VCaP (cell line): Measurements from ENCODE around the gene GAD1.

Experiments
- H3K27ac ChIP-seq: fragments of 450-650 bp; 2 replicates; pipeline ENCODE4 v1.5.1; 2017
- TF ChIP-seq, protein P1 (sequence below): fragments of 450-650 bp; conservative IDR thresholded peaks from 2 replicates; pipeline ENCODE4 v1.5.1; 2017; ENCODE audit warnings: mild to moderate bottlenecking, moderate library complexity

GAD1 gene

DNA sequence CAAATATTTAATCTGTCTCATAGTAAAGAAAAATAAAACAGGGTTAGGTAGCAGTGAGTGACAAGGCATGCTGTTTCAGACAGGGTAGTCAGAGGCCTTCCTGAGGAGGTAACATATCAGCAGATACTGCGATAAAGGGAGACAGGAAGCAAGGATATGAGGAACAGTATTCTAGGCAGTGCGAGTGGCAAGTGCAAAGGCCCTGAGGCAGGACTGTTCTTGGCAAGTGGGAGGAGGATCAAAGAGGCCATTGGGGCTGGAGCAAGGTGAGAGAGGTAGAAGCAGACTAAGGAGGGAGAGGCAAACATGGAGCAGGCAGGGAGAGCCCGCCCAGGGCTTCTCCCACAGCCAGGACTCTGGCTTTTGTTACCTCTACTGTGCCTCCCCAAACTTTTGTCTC, 33.6 kb downstream of the GAD1 start:
- H3K27ac ChIP-seq, result no peak overlapping the region
- TF ChIP-seq, protein P1, sequence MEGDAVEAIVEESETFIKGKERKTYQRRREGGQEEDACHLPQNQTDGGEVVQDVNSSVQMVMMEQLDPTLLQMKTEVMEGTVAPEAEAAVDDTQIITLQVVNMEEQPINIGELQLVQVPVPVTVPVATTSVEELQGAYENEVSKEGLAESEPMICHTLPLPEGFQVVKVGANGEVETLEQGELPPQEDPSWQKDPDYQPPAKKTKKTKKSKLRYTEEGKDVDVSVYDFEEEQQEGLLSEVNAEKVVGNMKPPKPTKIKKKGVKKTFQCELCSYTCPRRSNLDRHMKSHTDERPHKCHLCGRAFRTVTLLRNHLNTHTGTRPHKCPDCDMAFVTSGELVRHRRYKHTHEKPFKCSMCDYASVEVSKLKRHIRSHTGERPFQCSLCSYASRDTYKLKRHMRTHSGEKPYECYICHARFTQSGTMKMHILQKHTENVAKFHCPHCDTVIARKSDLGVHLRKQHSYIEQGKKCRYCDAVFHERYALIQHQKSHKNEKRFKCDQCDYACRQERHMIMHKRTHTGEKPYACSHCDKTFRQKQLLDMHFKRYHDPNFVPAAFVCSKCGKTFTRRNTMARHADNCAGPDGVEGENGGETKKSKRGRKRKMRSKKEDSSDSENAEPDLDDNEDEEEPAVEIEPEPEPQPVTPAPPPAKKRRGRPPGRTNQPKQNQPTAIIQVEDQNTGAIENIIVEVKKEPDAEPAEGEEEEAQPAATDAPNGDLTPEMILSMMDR, result no peak

DNA sequence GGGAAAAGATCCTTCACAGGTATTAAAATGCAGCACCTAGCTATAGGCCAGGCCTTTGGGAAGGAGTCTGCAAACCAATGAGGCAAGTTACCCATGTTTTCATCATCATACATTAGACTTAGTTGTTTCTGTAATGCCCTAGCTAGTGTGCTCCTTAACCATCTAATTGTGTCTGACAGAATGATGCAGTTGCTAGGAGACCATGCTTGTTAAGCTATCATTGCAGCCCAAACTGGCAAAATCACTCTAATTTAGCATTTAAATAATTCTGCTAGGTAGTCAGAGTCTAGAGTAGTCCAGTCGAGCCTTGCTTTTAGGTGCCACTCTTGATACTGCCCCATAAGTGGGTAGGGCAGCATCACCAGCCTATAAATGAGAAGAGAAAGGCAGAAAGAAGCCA, 34.9 kb downstream of the GAD1 start:
- TF ChIP-seq, protein P1, result no peak
- H3K27ac ChIP-seq, result no peak overlapping the region

DNA sequence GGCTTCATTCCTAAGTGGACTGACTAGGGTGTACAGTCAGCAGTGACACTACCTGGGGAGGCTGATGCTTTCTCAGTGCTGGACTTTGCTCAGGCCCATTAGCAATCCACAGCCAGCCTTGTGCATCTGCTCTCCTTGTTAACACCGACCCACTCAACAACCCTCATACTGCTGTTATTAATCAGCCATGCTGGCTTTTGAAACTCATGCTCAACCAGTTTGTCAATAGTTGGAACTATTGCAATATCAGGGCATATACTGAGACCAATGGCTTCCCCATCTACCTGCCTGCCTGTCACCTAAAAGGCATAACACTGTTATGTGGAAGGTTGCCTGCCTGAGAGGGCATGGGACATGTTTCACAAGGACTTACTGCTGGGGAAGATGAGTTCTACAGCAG, 39.4 kb downstream of the GAD1 start:
- TF ChIP-seq, protein P1, result no peak

DNA sequence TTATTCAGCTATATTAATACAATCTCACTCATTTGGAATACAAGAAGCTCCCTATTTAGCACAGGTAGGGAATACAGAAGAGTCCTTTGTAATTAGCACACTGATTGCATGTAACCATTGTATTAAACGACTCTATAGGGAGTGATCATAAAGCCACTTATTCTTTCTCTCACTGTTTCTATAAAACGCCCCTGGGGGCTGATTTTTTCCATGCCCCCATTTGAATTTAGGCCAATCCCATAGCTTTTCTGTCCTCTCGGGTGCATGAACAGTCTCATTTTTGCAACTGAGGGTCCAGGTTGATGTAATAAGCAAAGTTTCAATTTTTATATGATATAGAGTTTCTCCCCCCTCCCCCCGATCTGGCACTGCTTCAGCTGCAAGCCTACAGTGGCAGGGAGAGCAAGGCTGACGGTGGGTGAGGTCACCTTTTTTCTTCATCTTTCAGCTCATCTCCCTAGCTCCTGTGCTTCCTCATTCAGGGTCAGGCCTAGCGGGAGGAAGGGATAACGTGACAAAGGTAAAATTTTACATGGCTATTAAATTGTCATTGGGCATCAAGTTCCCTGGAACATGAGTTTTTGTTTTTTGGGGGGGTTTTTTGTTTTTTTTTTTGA, 45.7 kb downstream of the GAD1 start:
- H3K27ac ChIP-seq, result no peak overlapping the region
- TF ChIP-seq, protein P1, result no peak

More for the DNA sequence above, 39.4 kb downstream of the GAD1 start:
- no peak overlapping the region for H3K27ac ChIP-seq

DNA sequence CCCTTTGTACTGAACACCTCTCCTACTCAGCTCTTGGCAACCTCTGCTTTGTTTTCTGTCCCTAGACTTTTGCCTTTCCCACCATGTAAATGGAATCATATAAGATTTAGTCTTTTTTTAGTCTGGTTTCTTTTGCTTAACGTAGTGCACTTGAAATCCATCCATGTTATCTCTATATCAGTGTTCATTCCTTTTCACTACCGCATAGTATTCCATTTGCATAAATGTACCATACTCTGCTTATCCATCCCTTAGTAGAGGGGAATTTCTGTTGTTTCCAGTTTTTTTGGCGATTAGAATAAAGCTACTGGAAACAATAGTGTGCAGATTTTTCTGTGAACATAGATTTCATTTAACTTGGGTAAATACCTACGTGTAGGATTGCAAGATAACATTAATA, 46.4 kb downstream of the GAD1 start:
- TF ChIP-seq, protein P1, result no peak
- no peak overlapping the region for H3K27ac ChIP-seq

DNA sequence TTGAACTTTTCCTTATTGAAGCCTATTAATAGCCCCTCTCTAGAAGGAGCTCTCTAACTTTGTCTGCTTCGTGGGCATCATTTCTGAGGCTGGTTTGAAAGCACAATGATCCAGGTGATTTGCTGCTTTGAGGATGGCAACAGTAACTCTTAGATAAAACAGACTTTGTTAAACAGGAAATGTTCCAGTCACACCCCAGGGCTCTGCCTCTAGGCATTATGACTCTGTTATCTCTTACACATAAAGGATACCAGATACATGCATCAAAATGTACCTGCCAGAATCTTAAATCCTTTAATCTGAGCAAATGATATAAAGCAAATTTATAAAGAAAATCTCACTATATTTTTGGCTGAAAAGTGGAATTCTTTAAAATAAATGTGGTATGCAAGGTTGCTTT, 52.3 kb downstream of the GAD1 start:
- no peak overlapping the region for H3K27ac ChIP-seq
- TF ChIP-seq, protein P1, result no peak

DNA sequence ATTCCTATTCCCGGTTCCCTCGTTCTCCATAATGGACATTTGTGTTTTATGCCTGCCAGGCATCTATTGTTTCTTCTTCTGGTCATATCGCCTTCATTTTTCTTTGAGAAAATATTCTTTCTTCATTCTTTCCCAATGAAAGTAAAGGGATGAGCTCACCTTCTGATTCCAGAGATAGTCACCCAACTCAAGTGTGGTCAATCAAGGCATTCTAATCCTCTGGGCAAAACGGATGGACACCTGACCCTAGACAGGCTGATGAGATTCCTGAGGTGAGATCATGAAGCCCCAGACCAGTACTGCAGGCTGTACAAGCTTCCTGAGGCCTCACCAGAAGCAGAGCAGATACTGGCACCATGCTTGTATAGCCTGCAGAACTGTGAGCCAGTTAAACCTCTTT, 52.8 kb downstream of the GAD1 start:
- TF ChIP-seq, protein P1, result no peak
- H3K27ac ChIP-seq, result no peak overlapping the region
